Calu3 (cell line): ENCODE measurements around the gene ARL15. TPM values are rescaled to one million over a fixed set of nuclear protein-coding genes. Genes with fewer than 3 reads are reported as not detected.

Experiments
- BruUV-seq: library from RNA; stranded (reverse); fragments of 400-500 nt; replicated peaks from 2 replicates; lab custom pipeline; 2021; lab: Mats Ljungman, UMichigan
- CTCF ChIA-PET: fragments of 300-600 bp; sonication (Branson Sonifier 250); formaldehyde crosslinking; loops from one replicate; lab custom pipeline; 2022; ENCODE audit warnings: antibody characterized with exemption; lab: Charles Lee
- DNase-seq: peaks from one replicate; pipeline ENCODE4 v3.0.0; 2022
- H3K27ac Mint-ChIP-seq: one replicate; pipeline ENCODE4 v1.8.0; 2022; ENCODE audit warnings: mixed read lengths; ENCODE audit not compliant: unreplicated experiment
- H3K27me3 Mint-ChIP-seq: one replicate; pipeline ENCODE4 v1.8.0; 2022; ENCODE audit warnings: mixed read lengths; ENCODE audit not compliant: unreplicated experiment
- H3K36me3 Mint-ChIP-seq: one replicate; pipeline ENCODE4 v1.8.0; 2022; ENCODE audit warnings: mild to moderate bottlenecking, moderate library complexity, mixed read lengths; ENCODE audit not compliant: insufficient read depth, unreplicated experiment
- H3K4me1 Mint-ChIP-seq: one replicate; pipeline ENCODE4 v1.8.0; 2022; ENCODE audit warnings: mild to moderate bottlenecking, low read depth, mixed read lengths; ENCODE audit not compliant: unreplicated experiment
- H3K4me3 Mint-ChIP-seq: one replicate; pipeline ENCODE4 v1.8.0; 2022; ENCODE audit warnings: mild to moderate bottlenecking, low read depth, moderate library complexity, mixed read lengths; ENCODE audit not compliant: unreplicated experiment
- H3K9me3 Mint-ChIP-seq: one replicate; pipeline ENCODE4 v1.8.0; 2022; ENCODE audit warnings: low read depth, mixed read lengths; ENCODE audit not compliant: unreplicated experiment
- intact Hi-C: fragments of 100-400 bp; cut with micrococcal nuclease; formaldehyde crosslinking; loops from one replicate; pipeline ENCODE4 v1.10.0; 2022; ENCODE audit not compliant: unreplicated experiment
- total RNA-seq: library from RNA; stranded (reverse); gene quantifications from 2 replicates; pipeline ENCODE4 v1.2.3, GENCODE V29; 2022
- TF ChIP-seq, protein P1 (sequence below): fragments of 200-600 bp; IDR thresholded peaks from one replicate; pipeline ENCODE4 v1.8.0; 2022; ENCODE audit warnings: antibody characterized with exemption; ENCODE audit not compliant: unreplicated experiment

Gene ARL15
- total RNA-seq, 1 experiment from 2014 or later = 15.1 TPM

DNA sequence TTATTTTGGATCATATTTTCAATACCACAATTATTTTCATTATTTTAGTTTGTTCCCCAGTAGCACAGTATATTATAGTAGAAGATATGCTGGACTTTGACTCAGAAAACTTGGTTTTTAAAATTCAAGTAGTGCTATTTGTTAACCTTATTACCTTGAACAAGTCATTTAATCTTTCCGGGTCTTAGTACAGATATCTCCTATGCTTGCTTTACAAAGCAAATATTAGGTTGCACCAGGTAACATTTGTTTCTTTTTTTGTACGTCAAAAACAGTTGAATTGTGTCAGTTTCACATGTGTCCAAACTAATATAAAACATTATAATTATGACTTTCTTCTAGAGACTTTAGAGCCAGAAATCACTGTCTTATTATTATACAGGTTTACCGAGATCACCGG is 338.1 kb downstream of the ARL15 start:
- CTCF ChIA-PET = no interaction called here
- Mint-ChIP-seq H3K9me3 (no peaks in the 10 kb centered on the region), H3K27ac (no peak overlapping the region), H3K4me1 (no peaks in the 10 kb centered on the region), H3K27me3 (no peaks in the 10 kb centered on the region), H3K4me3 (no peak overlapping the region), H3K36me3 (no peaks in the 10 kb centered on the region)
- intact Hi-C loops = no loop called here
- DNase-seq = no peak
- no TSS peak for BruUV-seq
- TF ChIP-seq, protein P1, sequence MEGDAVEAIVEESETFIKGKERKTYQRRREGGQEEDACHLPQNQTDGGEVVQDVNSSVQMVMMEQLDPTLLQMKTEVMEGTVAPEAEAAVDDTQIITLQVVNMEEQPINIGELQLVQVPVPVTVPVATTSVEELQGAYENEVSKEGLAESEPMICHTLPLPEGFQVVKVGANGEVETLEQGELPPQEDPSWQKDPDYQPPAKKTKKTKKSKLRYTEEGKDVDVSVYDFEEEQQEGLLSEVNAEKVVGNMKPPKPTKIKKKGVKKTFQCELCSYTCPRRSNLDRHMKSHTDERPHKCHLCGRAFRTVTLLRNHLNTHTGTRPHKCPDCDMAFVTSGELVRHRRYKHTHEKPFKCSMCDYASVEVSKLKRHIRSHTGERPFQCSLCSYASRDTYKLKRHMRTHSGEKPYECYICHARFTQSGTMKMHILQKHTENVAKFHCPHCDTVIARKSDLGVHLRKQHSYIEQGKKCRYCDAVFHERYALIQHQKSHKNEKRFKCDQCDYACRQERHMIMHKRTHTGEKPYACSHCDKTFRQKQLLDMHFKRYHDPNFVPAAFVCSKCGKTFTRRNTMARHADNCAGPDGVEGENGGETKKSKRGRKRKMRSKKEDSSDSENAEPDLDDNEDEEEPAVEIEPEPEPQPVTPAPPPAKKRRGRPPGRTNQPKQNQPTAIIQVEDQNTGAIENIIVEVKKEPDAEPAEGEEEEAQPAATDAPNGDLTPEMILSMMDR = no peak

DNA sequence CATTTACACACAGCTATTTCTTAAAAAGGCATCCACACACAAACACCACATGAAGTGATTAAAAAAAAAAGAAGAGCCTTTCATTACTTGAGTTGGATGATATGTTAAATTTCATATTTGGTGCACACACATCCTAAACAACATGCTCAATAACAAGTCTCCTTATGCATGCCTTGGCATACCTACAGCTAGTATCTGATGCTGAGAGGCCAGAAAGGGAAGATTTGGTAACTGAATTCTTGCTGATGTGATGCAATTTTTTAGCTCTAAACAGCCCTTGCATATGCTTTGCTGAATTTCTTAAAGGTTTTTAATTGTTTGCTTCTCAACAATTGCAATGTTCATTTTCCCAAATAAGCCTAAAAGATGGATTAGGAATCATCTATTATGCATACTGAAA is 338.8 kb downstream of the ARL15 start:
- no peaks in the 10 kb centered on the region for H3K4me1 Mint-ChIP-seq
- intact Hi-C loops = no loop called here
- no peak overlapping the region for H3K4me3 Mint-ChIP-seq
- TF ChIP-seq, protein P1 = no peak
- DNase-seq = no peak
- H3K27ac Mint-ChIP-seq = no peak overlapping the region
- no peaks in the 10 kb centered on the region for H3K36me3 Mint-ChIP-seq
- H3K9me3 Mint-ChIP-seq = no peaks in the 10 kb centered on the region
- no peaks in the 10 kb centered on the region for H3K27me3 Mint-ChIP-seq
- CTCF ChIA-PET = no interaction called here
- BruUV-seq = no TSS peak

DNA sequence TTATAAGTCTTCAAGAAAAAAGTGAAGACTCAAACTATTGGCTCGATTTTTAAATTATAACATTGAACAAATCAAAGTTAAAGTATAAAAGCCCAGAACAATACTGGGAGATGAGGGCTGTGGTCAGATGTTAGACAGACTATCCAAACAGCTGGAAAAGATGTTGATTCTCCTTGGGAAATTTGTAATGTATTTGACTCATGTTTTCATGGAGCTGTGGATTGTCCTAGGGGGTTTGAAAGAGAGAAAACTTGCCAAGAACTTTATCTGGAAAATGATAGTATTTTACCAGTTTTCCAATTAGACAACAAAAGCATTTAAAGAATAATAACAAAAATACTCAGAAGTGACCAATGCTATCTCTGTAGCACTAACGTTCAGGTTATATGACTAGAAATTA is 339.2 kb downstream of the ARL15 start:
- no peaks in the 10 kb centered on the region for H3K36me3 Mint-ChIP-seq
- H3K4me1 Mint-ChIP-seq = no peaks in the 10 kb centered on the region
- no peaks in the 10 kb centered on the region for H3K9me3 Mint-ChIP-seq
- no peak overlapping the region for H3K4me3 Mint-ChIP-seq
- H3K27me3 Mint-ChIP-seq = no peaks in the 10 kb centered on the region
- BruUV-seq = no TSS peak
- CTCF ChIA-PET = no interaction called here
- intact Hi-C loops = no loop called here
- H3K27ac Mint-ChIP-seq = no peak overlapping the region
- TF ChIP-seq, protein P1 = no peak
- no peak for DNase-seq

DNA sequence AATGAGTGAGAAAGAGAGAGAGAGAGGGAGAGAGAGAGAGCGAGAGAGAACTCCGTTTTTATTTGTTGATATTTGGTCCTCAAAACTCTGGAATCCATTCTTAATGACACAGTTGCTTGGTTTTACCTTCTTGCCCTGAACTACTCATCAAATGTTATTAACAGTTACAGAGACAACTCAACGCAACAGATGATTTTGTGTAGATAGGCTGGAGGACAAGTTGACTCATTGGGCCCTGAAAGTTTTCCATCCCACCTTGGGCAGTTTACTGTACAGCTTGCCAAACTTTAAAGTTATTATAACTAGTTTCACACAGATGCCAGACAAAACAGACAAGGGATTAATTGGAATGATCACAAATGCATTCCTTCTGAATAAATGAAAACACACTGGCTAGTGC is 339.9 kb downstream of the ARL15 start:
- no peaks in the 10 kb centered on the region for H3K4me1 Mint-ChIP-seq
- DNase-seq = no peak
- CTCF ChIA-PET = no interaction called here
- H3K4me3 Mint-ChIP-seq = no peak overlapping the region
- BruUV-seq = no TSS peak
- H3K27ac Mint-ChIP-seq = no peak overlapping the region
- no peaks in the 10 kb centered on the region for H3K27me3 Mint-ChIP-seq
- intact Hi-C loops = no loop called here
- H3K9me3 Mint-ChIP-seq = no peaks in the 10 kb centered on the region
- no peaks in the 10 kb centered on the region for H3K36me3 Mint-ChIP-seq
- TF ChIP-seq, protein P1 = no peak
